ENCODE results near the gene DUSP22.

Gene DUSP22

GRCh38 chr6:352896-353470 lies 60.7 kb downstream of the DUSP22 start:
- no peak for DNase-seq (ENCODE audit: low spot score)

GRCh38 chr6:353642-354614 lies 61.6 kb downstream of the DUSP22 start:
- no peak for DNase-seq (ENCODE audit: low spot score)

- no peak for DNase-seq (ENCODE audit: low spot score)
These were observed 62.5 kb downstream of the DUSP22 start for GRCh38 chr6:354631-355280.

GRCh38 chr6:355373-356208 lies 63.3 kb downstream of the DUSP22 start:
- DNase-seq (ENCODE audit: low spot score): no peak

- peak; percentile 75 for DNase-seq (ENCODE audit: low spot score)
These were observed 64.6 kb downstream of the DUSP22 start for GRCh38 chr6:356828-357251.

GRCh38 chr6:357261-357790 lies 65.0 kb downstream of the DUSP22 start:
- no peak for DNase-seq (ENCODE audit: low spot score)

GRCh38 chr6:357791-358341 lies 65.6 kb downstream of the DUSP22 start:
- DNase-seq (ENCODE audit: low spot score): no peak

GRCh38 chr6:358432-358831 lies 66.1 kb downstream of the DUSP22 start:
- no peak for DNase-seq (ENCODE audit: low spot score)

GRCh38 chr6:358847-359246 lies 66.6 kb downstream of the DUSP22 start:
- DNase-seq (ENCODE audit: low spot score): no peak

GRCh38 chr6:359261-360035 lies 67.2 kb downstream of the DUSP22 start:
- DNase-seq (ENCODE audit: low spot score): no peak

- DNase-seq (ENCODE audit: low spot score): no peak
These were observed 68.1 kb downstream of the DUSP22 start for GRCh38 chr6:360349-360748.

- no peak for DNase-seq (ENCODE audit: low spot score)
These were observed 68.6 kb downstream of the DUSP22 start for GRCh38 chr6:360764-361373.

- no peak for DNase-seq (ENCODE audit: low spot score)
These were observed 69.3 kb downstream of the DUSP22 start for GRCh38 chr6:361411-362132.

- no peak for DNase-seq (ENCODE audit: low spot score)
These were observed 70.1 kb downstream of the DUSP22 start for GRCh38 chr6:362231-362923.

GRCh38 chr6:362924-363249 lies 70.6 kb downstream of the DUSP22 start:
- DNase-seq (ENCODE audit: low spot score): no peak

GRCh38 chr6:363291-363690 lies 71.0 kb downstream of the DUSP22 start:
- DNase-seq (ENCODE audit: low spot score): no peak

- DNase-seq (ENCODE audit: low spot score): no peak
These were observed 71.6 kb downstream of the DUSP22 start for GRCh38 chr6:363909-364308.

- peak; percentile 50 for DNase-seq (ENCODE audit: low spot score)
These were observed 72.6 kb downstream of the DUSP22 start for GRCh38 chr6:364609-365540.
